HG03558 (cell line): ENCODE data around the gene B4GALT1.

Experiments
- ATAC-seq: cut with Tn5 transposase; IDR thresholded peaks from one replicate; pipeline ENCODE4 v1.9.1; 2021; ENCODE audit warnings: moderate number of reproducible peaks; ENCODE audit not compliant: unreplicated experiment; ENCODE audit errors: extremely low read depth

Gene B4GALT1

DNA sequence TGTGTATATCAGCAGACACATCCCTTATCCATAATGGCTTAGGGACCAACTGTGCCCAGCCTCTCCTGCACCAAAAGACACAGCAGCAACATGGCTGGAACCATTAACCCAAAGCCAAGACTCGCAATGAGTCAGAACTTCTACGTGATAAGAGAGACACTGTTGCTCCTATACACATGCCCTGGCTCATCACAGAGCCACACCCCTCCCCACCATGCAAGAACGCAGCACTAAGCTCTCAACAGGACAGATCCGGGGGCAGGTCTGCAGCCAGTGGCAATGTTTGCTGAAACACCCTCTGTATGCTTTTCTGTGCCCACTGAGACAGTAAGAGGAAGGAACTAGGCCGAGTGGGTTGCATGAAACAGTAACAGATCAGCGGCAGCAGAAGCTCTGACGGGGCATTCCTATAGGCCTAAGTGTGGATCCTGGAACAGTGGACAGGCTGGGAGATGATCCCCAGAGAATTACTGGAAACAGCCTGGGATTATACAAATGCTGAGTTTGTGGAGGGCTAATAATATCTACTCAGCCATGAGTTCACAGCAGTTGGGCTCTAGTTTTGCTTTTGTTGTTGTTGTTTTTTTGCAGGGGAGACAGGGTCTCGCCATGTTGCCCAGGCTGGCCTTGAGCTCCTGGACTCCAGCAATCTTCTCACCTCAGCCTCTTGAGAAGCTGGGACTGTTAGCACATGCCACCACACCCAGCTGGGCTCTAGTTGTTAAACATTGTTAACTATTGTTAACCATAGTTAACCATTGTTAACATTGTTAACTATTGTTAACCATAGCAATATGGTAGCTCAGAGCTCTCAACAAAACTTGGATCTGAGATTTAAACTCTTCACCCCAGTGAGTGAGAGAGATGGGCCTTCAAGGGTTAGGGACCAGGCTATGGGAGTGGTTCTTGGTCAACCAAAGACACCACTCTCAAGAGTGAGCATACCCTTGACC lies 41.0 kb downstream of the B4GALT1 start:
- no peak for ATAC-seq

- ATAC-seq = no peak
These were observed 41.7 kb downstream of the B4GALT1 start for GRCh38 chr9:33125461-33125860.

DNA sequence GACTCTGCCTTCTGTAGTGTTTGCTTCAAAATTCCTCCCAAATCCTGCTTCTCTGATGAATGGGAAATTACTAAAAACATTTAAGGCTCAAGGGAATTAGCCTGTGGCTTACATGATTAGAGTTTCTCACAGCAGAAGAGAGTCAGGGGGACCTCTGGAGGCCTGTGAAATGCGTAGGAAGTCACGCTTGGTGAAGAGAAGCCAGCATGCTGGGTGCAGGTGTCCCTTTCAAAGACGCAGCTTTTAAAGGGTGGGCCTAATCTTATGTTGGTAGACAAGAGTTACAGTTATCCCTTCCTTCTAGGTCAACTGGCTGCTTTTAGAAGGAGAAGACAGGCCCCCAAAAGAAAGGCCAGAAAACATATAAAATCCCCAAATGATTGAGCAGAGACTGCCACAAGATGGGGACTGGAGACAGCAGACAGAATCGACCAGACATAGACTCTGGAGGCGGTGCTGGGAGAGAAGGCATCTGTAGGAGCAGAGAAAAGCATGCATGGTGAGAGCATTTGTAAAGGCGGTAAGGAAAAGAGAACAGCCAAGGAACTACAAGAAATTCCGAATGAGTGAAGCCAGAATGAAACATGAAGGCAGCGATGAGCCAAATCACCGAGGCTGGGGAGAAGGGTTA lies 42.3 kb downstream of the B4GALT1 start:
- ATAC-seq = no peak

- no peak for ATAC-seq
These were observed 43.1 kb downstream of the B4GALT1 start for GRCh38 chr9:33124046-33124445.

- ATAC-seq = no peak
These were observed 43.6 kb downstream of the B4GALT1 start for GRCh38 chr9:33123407-33124031.

DNA sequence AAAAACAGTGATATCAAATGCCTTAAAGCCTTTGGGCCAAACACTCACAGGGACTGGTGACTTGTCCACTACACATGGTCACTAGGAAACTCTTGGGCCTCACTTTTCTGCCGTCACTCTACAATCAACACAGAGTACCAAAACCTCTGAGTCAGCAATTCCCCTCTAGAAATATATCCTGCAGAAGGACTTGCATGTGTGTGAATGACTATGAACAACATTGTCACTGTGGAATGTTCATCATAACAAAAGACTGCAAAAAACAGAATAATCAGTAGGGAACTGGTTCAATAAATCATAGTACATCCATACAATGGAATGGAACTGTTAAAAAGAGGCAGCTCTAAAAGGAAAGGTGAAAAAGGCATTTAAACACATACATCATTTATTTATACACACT lies 46.5 kb downstream of the B4GALT1 start:
- ATAC-seq = no peak

GRCh38 chr9:33117796-33118195 lies 49.3 kb downstream of the B4GALT1 start:
- no peak for ATAC-seq

DNA sequence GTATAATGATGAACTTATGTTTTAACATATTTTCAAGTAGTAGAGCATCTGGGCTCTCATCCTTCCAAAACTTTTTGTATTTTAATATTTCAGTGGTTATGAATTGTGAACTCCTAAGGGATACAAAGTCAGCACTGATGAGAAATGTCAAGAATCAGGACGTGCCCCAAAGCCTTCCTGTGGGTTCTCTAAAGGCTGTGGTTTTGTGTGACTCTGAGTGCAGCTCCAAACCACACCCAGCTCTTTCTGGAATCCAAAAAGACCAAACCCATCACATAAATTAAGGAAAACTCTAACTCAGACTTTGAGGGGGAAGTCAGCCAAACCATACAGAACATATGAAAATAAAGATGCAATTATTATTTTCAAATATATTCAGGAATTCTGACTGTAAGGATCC lies 49.8 kb downstream of the B4GALT1 start:
- no peak for ATAC-seq

GRCh38 chr9:33116860-33117259 lies 50.3 kb downstream of the B4GALT1 start:
- no peak for ATAC-seq

GRCh38 chr9:33114746-33115145 lies 52.4 kb downstream of the B4GALT1 start:
- ATAC-seq = no peak

GRCh38 chr9:33113799-33114547 lies 53.2 kb downstream of the B4GALT1 start:
- no peak for ATAC-seq

- no peak for ATAC-seq
These were observed 55.0 kb downstream of the B4GALT1 start for GRCh38 chr9:33112094-33112493.

DNA sequence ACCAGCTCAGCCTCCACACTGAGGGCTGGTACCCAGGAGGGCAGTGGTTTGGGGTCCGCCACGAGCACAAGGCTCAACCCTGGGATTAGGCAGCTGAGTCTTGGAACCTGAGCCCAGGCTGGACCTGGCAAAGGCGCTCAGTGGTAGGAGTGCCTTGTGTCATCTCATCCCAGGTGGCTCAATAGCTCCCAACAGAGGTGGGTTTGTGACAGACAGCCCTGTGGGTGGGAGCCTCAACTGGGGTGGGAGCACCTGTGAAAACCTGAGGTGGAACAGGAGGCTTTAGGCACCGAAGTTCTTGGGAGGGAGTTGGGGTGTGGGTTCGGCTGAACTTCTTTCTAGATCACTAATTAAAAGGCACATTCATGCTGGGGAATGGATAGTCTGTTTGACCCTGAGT lies 55.5 kb downstream of the B4GALT1 start:
- ATAC-seq = no peak

DNA sequence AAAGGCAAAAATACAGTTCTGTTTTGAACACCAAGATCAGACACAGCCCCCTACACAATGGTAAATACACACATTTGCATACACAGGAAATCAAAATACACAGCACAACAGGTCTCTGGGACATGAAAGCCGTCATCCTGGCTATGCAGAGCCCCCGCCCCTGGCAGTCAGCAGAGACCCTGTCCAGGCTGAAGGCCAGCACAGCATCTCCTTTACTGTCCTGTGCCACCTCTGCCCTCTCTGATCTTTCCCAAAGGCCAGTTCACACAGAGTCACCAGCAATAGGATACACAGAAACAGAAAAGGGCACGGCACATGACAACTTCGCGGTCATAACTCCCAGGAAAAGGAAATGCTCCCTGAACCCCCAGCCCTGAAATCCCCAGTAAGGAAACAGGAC lies 56.5 kb downstream of the B4GALT1 start:
- ATAC-seq = no peak

GRCh38 chr9:33109850-33110595 lies 57.1 kb downstream of the B4GALT1 start:
- ATAC-seq = no peak

GRCh38 chr9:33109097-33109496 lies 58.0 kb downstream of the B4GALT1 start:
- ATAC-seq = no peak

DNA sequence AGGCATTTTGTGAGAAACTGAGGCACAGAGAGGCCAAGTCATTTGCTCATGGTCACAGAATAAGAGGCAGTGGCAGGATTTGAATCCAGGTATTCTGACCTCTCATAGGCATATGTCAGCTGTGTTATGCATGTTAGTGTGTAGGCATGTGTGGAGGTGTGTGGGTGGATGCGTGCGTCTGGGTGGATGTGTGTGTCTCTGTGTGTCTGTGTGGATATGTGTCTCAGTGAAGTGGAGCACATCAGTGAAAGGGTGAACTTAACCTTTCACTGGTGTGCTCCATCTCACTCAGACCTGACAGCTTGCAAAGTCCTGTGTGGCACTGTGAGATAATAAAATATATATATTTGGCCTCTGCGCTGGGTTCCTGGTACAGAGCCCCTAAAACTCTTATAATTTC lies 58.7 kb downstream of the B4GALT1 start:
- ATAC-seq = no peak

DNA sequence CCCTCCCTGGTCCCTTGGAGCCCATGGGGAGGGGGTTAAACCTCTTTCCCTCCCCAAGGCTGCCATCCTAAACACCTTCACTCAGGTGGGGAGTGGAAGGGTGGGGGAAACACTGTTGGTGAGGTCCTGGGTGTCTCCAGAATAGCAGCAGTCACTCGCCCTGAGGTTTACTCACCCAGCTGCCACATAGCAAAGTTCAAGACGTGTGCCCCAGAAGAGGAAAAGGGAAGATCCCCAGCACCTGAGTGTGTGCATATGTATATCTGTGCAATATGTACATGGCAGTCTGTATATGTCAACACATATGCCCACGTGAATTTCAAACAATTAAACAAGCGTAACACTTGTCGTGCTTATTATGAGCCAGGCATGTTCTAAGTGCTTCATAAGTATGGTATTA lies 59.4 kb downstream of the B4GALT1 start:
- ATAC-seq = no peak

GRCh38 chr9:33106827-33107621 lies 60.1 kb downstream of the B4GALT1 start:
- no peak for ATAC-seq
